A673 (cell line): ENCODE results near the gene CA5A. TPM values are rescaled to one million over a fixed set of nuclear protein-coding genes. Genes with fewer than 3 reads are reported as not detected.

ENCODE experiments used
- BruUV-seq: library from RNA; stranded (reverse); fragments of 400-500 nt; replicated peaks from 2 replicates; lab custom pipeline; 2021; lab: Mats Ljungman, UMichigan
- CTCF ChIA-PET: fragments of 300-600 bp; sonication (Branson Sonifier 250); formaldehyde crosslinking; loops from one replicate; lab custom pipeline; 2022; ENCODE audit warnings: antibody characterized with exemption; lab: Charles Lee
- POLR2A ChIA-PET: fragments of 300-600 bp; sonication (Branson Sonifier 250); formaldehyde crosslinking; loops from one replicate; lab custom pipeline; 2022; ENCODE audit warnings: antibody characterized with exemption; ENCODE audit not compliant: low non-redundant PET; lab: Charles Lee
- DNase-seq: peaks from one replicate; pipeline ENCODE4 v3.0.0-alpha.2; 2015; ENCODE audit warnings: low spot score
- H3K27ac ChIP-seq: fragments of 200-600 bp; sonication (generic); 2 replicates; pipeline ENCODE4 v1.5.1; 2016; ENCODE audit warnings: mixed run types, low read depth, mild to moderate bottlenecking, mixed read lengths, antibody characterized with exemption, low read length; ENCODE audit not compliant: poor library complexity, severe bottlenecking
- H3K27me3 ChIP-seq: fragments of 200-600 bp; sonication (generic); replicated peaks from 2 replicates; pipeline ENCODE4 v1.6.1; 2017; ENCODE audit warnings: mixed run types, low read depth, mild to moderate bottlenecking, mixed read lengths, antibody characterized with exemption, low read length; ENCODE audit not compliant: insufficient read depth, poor library complexity
- H3K36me3 ChIP-seq: fragments of 200-600 bp; sonication (generic); 2 replicates; pipeline ENCODE4 v1.6.1; 2016; ENCODE audit warnings: mixed run types, mild to moderate bottlenecking, mixed read lengths, antibody characterized with exemption, low read length; ENCODE audit not compliant: insufficient read depth, poor library complexity, severe bottlenecking
- H3K4me1 ChIP-seq: fragments of 200-600 bp; sonication (generic); 2 replicates; pipeline ENCODE4 v1.6.1; 2017; ENCODE audit warnings: mixed run types, mild to moderate bottlenecking, mixed read lengths, antibody characterized with exemption, low read length; ENCODE audit not compliant: insufficient read depth, poor library complexity, severe bottlenecking
- H3K4me3 ChIP-seq: fragments of 200-600 bp; sonication (generic); 2 replicates; pipeline ENCODE4 v1.5.1; 2016; ENCODE audit warnings: low read depth, mixed run types, mild to moderate bottlenecking, mixed read lengths, low read length; ENCODE audit not compliant: poor library complexity, severe bottlenecking
- H3K9me3 ChIP-seq: fragments of 200-600 bp; sonication (generic); 2 replicates; pipeline ENCODE4 v1.6.1; 2016; ENCODE audit warnings: mixed run types, low read depth, mild to moderate bottlenecking, mixed read lengths, antibody characterized with exemption, low read length; ENCODE audit not compliant: poor library complexity, severe bottlenecking
- EZH2 ChIP-seq: fragments of 200-600 bp; sonication (generic); IDR thresholded peaks from 2 replicates; pipeline ENCODE4 v1.6.1; 2017; ENCODE audit warnings: borderline replicate concordance, low read depth, mild to moderate bottlenecking, mixed read lengths, antibody characterized with exemption, low read length; ENCODE audit not compliant: poor library complexity, severe bottlenecking
- intact Hi-C: fragments of 100-400 bp; cut with micrococcal nuclease; formaldehyde crosslinking; loops from one replicate; pipeline ENCODE4 v1.10.0; 2022; ENCODE audit not compliant: unreplicated experiment
- total RNA-seq: library from RNA; stranded (reverse); gene quantifications from 2 replicates; pipeline ENCODE4 v1.2.3, GENCODE V29; 2021
- TF ChIP-seq, protein P1 (sequence below): fragments of 300-800, 200-600 bp; sonication (generic); conservative IDR thresholded peaks from 2 replicates; pipeline ENCODE4 v1.5.1; 2017; ENCODE audit warnings: low read depth, mild to moderate bottlenecking, antibody characterized with exemption, low read length, moderate library complexity, mixed read lengths

The CA5A gene
- total RNA-seq, 1 experiment from 2014 or later, result not detected

DNA sequence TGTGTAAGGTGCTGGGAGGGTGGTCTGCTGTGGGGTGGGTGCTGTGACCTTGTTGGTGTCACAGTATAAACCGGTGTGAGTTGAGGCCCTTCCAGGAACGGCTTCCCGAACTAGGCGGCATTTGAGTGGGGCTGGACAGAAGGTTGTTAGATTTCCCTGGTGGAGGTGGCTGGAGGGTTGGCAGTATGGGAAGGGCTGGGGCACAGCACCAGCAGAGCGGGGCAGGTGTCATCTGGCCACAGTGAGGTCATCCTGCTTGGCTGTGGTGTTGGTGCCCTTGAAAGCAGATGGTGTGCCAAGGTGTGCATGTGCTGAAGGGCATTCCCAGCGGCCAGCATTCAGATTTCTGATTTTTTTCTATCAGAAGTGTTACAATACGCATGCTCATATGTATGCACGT is 43.0 kb upstream of the CA5A start:
- Histone ChIP-seq H3K4me1 (peaks cover 4% of the 10 kb centered on the region), H3K9me3 (no peaks in the 10 kb centered on the region), H3K36me3 (no peaks in the 10 kb centered on the region), H3K27me3 (no peaks in the 10 kb centered on the region), H3K27ac (no peak overlapping the region), H3K4me3 (no peak overlapping the region)
- ChIA-PET POLR2A (no interaction called here), CTCF (no interaction called here)
- no TSS peak for BruUV-seq
- no peak for DNase-seq
- intact Hi-C loops, result no loop called here
- TF ChIP-seq, protein P1, sequence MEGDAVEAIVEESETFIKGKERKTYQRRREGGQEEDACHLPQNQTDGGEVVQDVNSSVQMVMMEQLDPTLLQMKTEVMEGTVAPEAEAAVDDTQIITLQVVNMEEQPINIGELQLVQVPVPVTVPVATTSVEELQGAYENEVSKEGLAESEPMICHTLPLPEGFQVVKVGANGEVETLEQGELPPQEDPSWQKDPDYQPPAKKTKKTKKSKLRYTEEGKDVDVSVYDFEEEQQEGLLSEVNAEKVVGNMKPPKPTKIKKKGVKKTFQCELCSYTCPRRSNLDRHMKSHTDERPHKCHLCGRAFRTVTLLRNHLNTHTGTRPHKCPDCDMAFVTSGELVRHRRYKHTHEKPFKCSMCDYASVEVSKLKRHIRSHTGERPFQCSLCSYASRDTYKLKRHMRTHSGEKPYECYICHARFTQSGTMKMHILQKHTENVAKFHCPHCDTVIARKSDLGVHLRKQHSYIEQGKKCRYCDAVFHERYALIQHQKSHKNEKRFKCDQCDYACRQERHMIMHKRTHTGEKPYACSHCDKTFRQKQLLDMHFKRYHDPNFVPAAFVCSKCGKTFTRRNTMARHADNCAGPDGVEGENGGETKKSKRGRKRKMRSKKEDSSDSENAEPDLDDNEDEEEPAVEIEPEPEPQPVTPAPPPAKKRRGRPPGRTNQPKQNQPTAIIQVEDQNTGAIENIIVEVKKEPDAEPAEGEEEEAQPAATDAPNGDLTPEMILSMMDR, result no peak
- TF ChIP-seq EZH2, result no peak

DNA sequence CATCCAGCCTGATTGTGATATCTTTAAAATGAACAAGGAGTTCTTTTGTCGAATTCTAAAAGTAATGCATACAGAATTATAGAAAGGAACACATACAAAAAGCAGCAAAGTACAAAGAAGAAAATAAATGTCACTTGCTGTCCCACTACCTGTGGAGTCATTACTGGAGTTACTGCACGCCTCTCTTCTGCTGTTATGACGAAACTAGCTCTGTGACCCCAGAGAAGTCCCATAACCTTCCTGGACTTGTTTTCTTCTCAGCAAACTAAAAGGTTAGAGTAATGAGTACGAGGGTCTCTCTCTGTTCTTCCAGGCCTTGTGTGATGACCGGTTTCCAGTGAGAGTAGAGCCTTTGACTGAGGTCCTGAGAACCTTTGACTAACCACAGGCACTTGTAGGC is 41.8 kb upstream of the CA5A start:
- intact Hi-C loops, result no loop called here
- ChIA-PET POLR2A (no interaction called here), CTCF (no interaction called here)
- TF ChIP-seq EZH2, result no peak
- TF ChIP-seq, protein P1, result no peak
- Histone ChIP-seq H3K27me3 (no peaks in the 10 kb centered on the region), H3K9me3 (no peaks in the 10 kb centered on the region), H3K27ac (no peak overlapping the region), H3K4me1 (peaks cover 4% of the 10 kb centered on the region), H3K4me3 (no peak overlapping the region), H3K36me3 (no peaks in the 10 kb centered on the region)
- no TSS peak for BruUV-seq
- no peak for DNase-seq

DNA sequence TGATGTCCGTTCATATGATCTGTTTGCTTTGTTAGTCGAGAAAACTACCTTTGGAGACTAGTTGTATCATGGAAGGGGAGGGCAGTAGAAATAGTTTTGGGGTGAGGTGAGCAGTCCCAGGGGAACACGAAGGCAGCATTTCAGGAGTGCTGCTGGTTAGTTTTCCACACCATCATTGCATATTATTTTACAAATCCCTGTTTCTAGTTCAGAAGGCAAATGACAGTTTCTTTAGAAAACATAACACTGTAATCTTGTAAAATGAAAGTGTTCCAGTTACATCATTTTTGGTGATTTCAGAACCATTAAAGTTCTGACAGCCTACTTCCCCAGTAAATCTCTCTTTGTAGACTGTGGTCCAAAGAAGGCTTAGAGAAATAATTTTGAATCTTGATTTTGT is 40.3 kb upstream of the CA5A start:
- H3K9me3 ChIP-seq, result peaks cover 10% of the 10 kb centered on the region
- POLR2A ChIA-PET, result no interaction called here
- H3K27ac ChIP-seq, result no peak overlapping the region
- no peak for DNase-seq
- H3K4me3 ChIP-seq, result no peak overlapping the region
- H3K27me3 ChIP-seq, result no peaks in the 10 kb centered on the region
- intact Hi-C loops, result no loop called here
- CTCF ChIA-PET, result no interaction called here
- no TSS peak for BruUV-seq
- H3K4me1 ChIP-seq, result peaks cover 4% of the 10 kb centered on the region
- H3K36me3 ChIP-seq, result no peaks in the 10 kb centered on the region
- no peak for TF ChIP-seq EZH2

DNA sequence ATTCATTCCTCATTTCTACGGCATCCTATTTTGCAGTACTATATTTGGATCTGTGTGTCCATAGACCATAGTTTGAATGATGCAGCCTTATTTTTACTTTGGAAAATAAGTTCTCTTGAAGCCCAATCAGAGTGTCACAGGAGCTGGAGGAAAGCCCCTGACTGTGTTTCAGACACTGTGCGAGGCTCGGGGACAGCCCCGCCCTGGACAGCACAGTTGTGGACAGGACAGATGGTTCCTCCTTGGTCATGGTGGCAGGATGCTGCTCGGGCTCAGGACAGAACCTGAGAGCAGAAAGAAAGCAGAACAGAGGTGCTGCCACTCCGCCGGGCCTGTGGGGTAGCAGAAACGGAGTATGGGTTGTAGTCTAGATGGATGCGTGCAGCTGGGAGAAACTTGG is 37.8 kb upstream of the CA5A start:
- no peak for DNase-seq
- H3K27me3 ChIP-seq, result no peaks in the 10 kb centered on the region
- POLR2A ChIA-PET, result no interaction called here
- no TSS peak for BruUV-seq
- peaks cover 16% of the 10 kb centered on the region for H3K9me3 ChIP-seq
- CTCF ChIA-PET, result no interaction called here
- no peak overlapping the region for H3K4me3 ChIP-seq
- no peak overlapping the region for H3K27ac ChIP-seq
- intact Hi-C loops, result no loop called here
- peaks cover 4% of the 10 kb centered on the region for H3K4me1 ChIP-seq
- no peaks in the 10 kb centered on the region for H3K36me3 ChIP-seq
- no peak for TF ChIP-seq EZH2
- TF ChIP-seq, protein P1, result no peak
